LoVo (cell line): ENCODE measurements around the gene C9orf153.
"Not testable (repeated sequence)": the region's sequence is repeated elsewhere in the genome, so short reads cannot be mapped to it uniquely, and the experiment has no call there.

Experiments
- DNase-seq: peaks from one replicate; pipeline ENCODE4 v3.0.0-alpha.2; 2016; ENCODE audit warnings: low spot score

The C9orf153 gene

GRCh38 chr9:86263876-86264275 lies 4.4 kb upstream of the C9orf153 start:
- no peak for DNase-seq

- no peak for DNase-seq
Measured at GRCh38 chr9:86262492-86262891, 3.0 kb upstream of the C9orf153 start.

GRCh38 chr9:86257391-86257790 lies 2.1 kb downstream of the C9orf153 start:
- DNase-seq = no peak

GRCh38 chr9:86256653-86257052 lies 2.8 kb downstream of the C9orf153 start:
- no peak for DNase-seq

- no peak for DNase-seq
Measured at GRCh38 chr9:86253577-86253976, 5.9 kb downstream of the C9orf153 start.

- no peak for DNase-seq
Measured at GRCh38 chr9:86252870-86253269, 6.6 kb downstream of the C9orf153 start.

GRCh38 chr9:86250123-86250522 lies 9.3 kb downstream of the C9orf153 start:
- DNase-seq = no peak

GRCh38 chr9:86248746-86249145 lies 10.7 kb downstream of the C9orf153 start:
- DNase-seq = no peak

GRCh38 chr9:86246752-86247161 lies 12.7 kb downstream of the C9orf153 start:
- no peak for DNase-seq

GRCh38 chr9:86242071-86242470 lies 17.4 kb downstream of the C9orf153 start:
- DNase-seq = no peak

- DNase-seq = no peak
Measured at GRCh38 chr9:86241216-86241615, 18.2 kb downstream of the C9orf153 start.

GRCh38 chr9:86238861-86239770 lies 20.3 kb downstream of the C9orf153 start:
- peak; percentile 16 for DNase-seq

- no peak for DNase-seq
Measured at GRCh38 chr9:86230858-86231257, 28.6 kb downstream of the C9orf153 start.

GRCh38 chr9:86222667-86223066 lies 36.8 kb downstream of the C9orf153 start:
- no peak for DNase-seq

GRCh38 chr9:86219606-86220005 lies 39.9 kb downstream of the C9orf153 start:
- DNase-seq = no peak

GRCh38 chr9:86217076-86217755 lies 42.2 kb downstream of the C9orf153 start:
- DNase-seq = no peak

GRCh38 chr9:86207193-86207592 lies 52.3 kb downstream of the C9orf153 start:
- DNase-seq = no peak

GRCh38 chr9:86202338-86202882 lies 57.0 kb downstream of the C9orf153 start:
- DNase-seq = peak; percentile 72

GRCh38 chr9:86201474-86202337 lies 57.8 kb downstream of the C9orf153 start:
- no peak for DNase-seq

- DNase-seq = no peak
Measured at GRCh38 chr9:86200599-86201162, 58.8 kb downstream of the C9orf153 start.

GRCh38 chr9:86193088-86193487 lies 66.4 kb downstream of the C9orf153 start:
- no peak for DNase-seq

GRCh38 chr9:86190700-86191099 lies 68.8 kb downstream of the C9orf153 start:
- not testable (repeated sequence) for DNase-seq
